Measurements from ENCODE around the gene GCGR. TPM values are rescaled to one million over a fixed set of nuclear protein-coding genes. Genes with fewer than 3 reads are reported as not detected.

The GCGR gene
- total RNA-seq, 2 donors from 2014 or later, result not detected

GRCh38 chr17:81810892-81811704, 7.1 kb downstream of the GCGR start:
- intact Hi-C loops (cut with DNase I), result no loop called here
- DNase-seq (no peak), ATAC-seq (no peak)

DNA sequence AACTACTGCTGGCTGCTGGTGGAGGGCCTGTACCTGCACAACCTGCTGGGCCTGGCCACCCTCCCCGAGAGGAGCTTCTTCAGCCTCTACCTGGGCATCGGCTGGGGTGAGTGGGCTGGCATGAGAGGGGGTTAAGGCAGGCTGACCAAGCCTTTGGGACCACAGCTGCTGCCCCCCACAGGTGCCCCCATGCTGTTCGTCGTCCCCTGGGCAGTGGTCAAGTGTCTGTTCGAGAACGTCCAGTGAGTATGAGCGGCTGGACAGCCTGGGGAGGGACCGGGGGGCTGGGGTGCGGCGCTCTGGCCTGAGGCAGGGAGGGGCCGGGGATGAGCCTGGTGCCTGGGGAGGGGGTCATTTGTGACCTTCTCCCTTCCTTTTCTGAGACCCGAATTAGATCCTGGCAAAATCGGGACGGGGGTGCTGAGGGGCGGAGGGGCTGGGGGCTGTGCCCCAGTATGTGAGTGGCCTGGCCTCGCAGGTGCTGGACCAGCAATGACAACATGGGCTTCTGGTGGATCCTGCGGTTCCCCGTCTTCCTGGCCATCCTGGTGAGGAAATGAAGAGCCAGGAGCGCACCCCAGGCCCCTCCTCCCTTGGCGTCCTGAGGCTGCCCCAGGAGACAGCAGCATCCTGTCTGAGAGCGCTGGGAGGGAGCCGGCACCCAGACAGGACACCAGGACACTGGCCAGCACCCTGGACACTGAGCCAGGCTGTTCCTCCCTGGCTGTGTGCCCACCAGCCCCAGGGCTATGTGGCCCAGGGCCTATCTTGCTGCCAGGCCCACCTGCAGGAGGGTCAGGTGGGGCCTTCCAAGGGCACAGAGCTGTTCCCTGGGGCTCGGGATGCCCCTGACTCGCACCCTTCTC, 8.0 kb downstream of the GCGR start:
- intact Hi-C loops (cut with DNase I), result no loop called here
- no peak for DNase-seq
- ATAC-seq, result no peak

GRCh38 chr17:81812571-81813370, 8.8 kb downstream of the GCGR start:
- DNase-seq (no peak), ATAC-seq (no peak)
- intact Hi-C loops (cut with DNase I), result no loop called here

GRCh38 chr17:81813371-81813684, 9.4 kb downstream of the GCGR start:
- DNase-seq (no peak), ATAC-seq (no peak)
- intact Hi-C loops (cut with DNase I), result no loop called here

- DNase-seq (no peak), ATAC-seq (no peak)
- intact Hi-C loops (cut with DNase I), result no loop called here
These were observed 10.1 kb downstream of the GCGR start for GRCh38 chr17:81813861-81814683.

GRCh38 chr17:81814748-81815645, 11.0 kb downstream of the GCGR start:
- intact Hi-C loops (cut with DNase I), result no loop called here
- DNase-seq (no peak), ATAC-seq (no peak)

- ATAC-seq (no peak), DNase-seq (no peak)
- intact Hi-C loops (cut with DNase I), result no loop called here
These were observed 11.7 kb downstream of the GCGR start for GRCh38 chr17:81815646-81815986.

- no peak for ATAC-seq
- intact Hi-C loops (cut with DNase I), result no loop called here
- DNase-seq, result no peak
These were observed 13.8 kb downstream of the GCGR start for GRCh38 chr17:81817758-81818147.

- DNase-seq, result no peak
- no peak for ATAC-seq
- intact Hi-C loops (cut with DNase I), result no loop called here
These were observed 15.8 kb downstream of the GCGR start for GRCh38 chr17:81819708-81820107.

- ATAC-seq (peak in 1 of 2 donors; percentile 8), DNase-seq (no peak)
- intact Hi-C loops (cut with DNase I), result no loop called here
These were observed 17.2 kb downstream of the GCGR start for GRCh38 chr17:81821147-81821546.

- peak; percentile 85 for DNase-seq
- ATAC-seq, result peak; percentile 85 to 91
- intact Hi-C loops (cut with DNase I), result no loop called here
These were observed 17.8 kb downstream of the GCGR start for GRCh38 chr17:81821603-81822311.

- intact Hi-C loops (cut with DNase I), result no loop called here
- no peak for DNase-seq
- no peak for ATAC-seq
These were observed 18.3 kb downstream of the GCGR start for GRCh38 chr17:81822312-81822637.

GRCh38 chr17:81822996-81823819, 19.3 kb downstream of the GCGR start:
- DNase-seq (no peak), ATAC-seq (no peak)
- intact Hi-C loops (cut with DNase I), result no loop called here

DNA sequence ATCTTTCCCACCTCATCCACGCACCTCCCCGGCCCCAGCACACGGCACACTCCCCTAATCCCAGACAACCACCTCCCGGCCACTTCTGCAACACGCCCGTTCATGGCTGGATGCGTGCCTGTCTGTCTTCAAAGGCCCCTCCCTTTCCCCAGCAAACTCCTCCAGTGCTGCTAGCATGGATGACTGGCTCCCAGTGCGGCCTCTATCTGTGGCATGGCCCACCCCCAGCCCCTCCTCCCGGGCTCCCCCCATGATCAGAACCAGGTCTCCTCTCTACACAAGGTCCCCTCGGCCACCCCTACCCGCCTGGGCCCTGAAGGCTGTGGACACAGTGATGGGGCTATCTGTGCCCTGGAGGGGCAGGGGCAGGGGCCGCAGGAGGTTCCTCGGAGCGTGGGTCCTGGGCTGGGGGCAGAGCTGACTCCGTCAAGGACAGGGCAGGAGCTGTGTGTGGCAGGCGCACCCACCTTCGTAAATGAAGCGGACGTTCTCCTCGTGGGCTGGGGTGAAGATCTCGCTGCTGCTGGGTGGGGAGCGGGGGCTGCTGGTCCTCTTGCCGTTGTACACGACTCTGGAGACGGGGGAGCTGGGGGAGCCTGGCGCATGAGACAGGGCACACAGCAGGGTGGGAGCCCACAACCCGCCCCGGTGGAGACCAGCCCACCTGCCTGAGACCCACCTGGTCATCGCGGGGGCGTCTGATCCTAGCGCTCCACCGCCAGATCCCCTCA, 20.0 kb downstream of the GCGR start:
- intact Hi-C loops (cut with DNase I), result no loop called here
- no peak for DNase-seq
- no peak for ATAC-seq

GRCh38 chr17:81824595-81824994, 20.6 kb downstream of the GCGR start:
- ATAC-seq, result no peak
- intact Hi-C loops (cut with DNase I), result no loop called here

DNA sequence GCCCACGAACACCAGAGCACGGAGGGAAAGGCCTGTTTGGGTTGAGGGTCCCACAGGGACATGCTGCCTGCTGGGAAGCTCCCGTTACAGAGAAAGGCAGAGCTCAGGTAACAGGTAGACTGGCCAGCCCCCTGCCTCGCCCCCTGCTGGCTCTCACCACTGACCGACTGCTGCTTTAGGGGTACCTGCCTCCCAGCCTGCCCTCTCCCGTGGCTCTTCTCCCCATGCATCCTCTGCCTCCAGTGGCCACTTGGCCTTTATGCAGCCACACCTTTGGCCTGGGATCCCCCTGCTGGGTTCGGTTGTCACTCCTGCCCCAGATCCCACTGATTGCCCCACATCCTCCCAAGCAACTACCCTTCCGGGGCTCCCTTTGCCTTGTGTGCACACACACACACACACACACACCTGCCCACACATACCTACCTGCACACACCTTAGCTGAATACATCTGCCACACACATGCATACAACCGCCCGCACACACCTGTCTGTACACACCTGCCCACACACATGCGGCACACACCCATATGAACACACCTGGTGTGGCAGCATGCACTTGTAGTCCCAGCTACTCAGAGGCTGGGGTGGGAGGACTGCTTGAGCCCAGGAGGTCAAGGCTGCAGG, 22.0 kb downstream of the GCGR start:
- ATAC-seq (no peak), DNase-seq (no peak)
- intact Hi-C loops (cut with DNase I), result no loop called here

More at GRCh38 chr17:81824595-81824994, 20.6 kb downstream of the GCGR start:
- no peak for DNase-seq

Measured in left cardiac atrium (tissue), 4 donors.